HepG2 (cell line): ENCODE results near the gene RUVBL2. TPM values are rescaled to one million over a fixed set of nuclear protein-coding genes. Genes with fewer than 3 reads are reported as not detected.

Source experiments
- BRD4 ChIP-seq: sonication (generic); formaldehyde crosslinking; IDR thresholded peaks from 2 replicates; pipeline ENCODE4 v1.4.0; 2020; ENCODE audit warnings: missing genetic modification reagents
- HNRNPLL ChIP-seq: fragments of 200-400 bp; formaldehyde crosslinking; IDR thresholded peaks from 2 replicates; pipeline ENCODE4 v1.6.1; 2017; ENCODE audit warnings: mild to moderate bottlenecking, low read depth, low read length; ENCODE audit not compliant: poor library complexity, severe bottlenecking
- ISL2 ChIP-seq: sonication (generic); formaldehyde crosslinking; IDR thresholded peaks from 2 replicates; pipeline ENCODE4 v1.5.0; 2020; ENCODE audit warnings: missing genetic modification reagents
- POLR2AphosphoS2 ChIP-seq: IDR thresholded peaks from 2 replicates; pipeline ENCODE4 v1.6.1; 2011; ENCODE audit warnings: low read depth, low read length, improper control_type of control experiment
- RBM39 ChIP-seq: fragments of 200-400 bp; formaldehyde crosslinking; IDR thresholded peaks from one replicate; pipeline ENCODE4 v1.6.1; 2018; ENCODE audit warnings: antibody characterized with exemption, mild to moderate bottlenecking, low read depth, low read length; ENCODE audit not compliant: poor library complexity, severe bottlenecking
- RORA ChIP-seq: sonication (generic); formaldehyde crosslinking; IDR thresholded peaks from 2 replicates; pipeline ENCODE4 v1.5.0; 2020; ENCODE audit warnings: mild to moderate bottlenecking, missing genetic modification reagents, moderate library complexity
- SALL1 ChIP-seq: sonication (generic); formaldehyde crosslinking; IDR thresholded peaks from 2 replicates; pipeline ENCODE4 v1.8.0; 2022; ENCODE audit warnings: mild to moderate bottlenecking, missing genetic modification reagents
- TBL1XR1 ChIP-seq: fragments of 150-350 bp; IDR thresholded peaks from 2 replicates; pipeline ENCODE4 v1.6.1; 2014; ENCODE audit warnings: borderline replicate concordance, low read length; ENCODE audit not compliant: partially characterized antibody
- TCF12 ChIP-seq, 2 experiments: fragments of 450-650 bp in 1 of 2; sonication (generic) in 1 of 2; formaldehyde crosslinking in 1 of 2; IDR thresholded peaks; 2 replicates each; pipeline versions ENCODE4 v1.6.1 to v1.8.0; 2017 to 2022; ENCODE audit warnings: antibody characterized with exemption in 1 of 2, mild to moderate bottlenecking in 1 of 2, missing genetic modification reagents in 1 of 2, moderate library complexity in 1 of 2
- U2AF2 ChIP-seq: fragments of 200-400 bp; formaldehyde crosslinking; IDR thresholded peaks from 2 replicates; pipeline ENCODE4 v1.6.1; 2017; ENCODE audit warnings: low read depth, mild to moderate bottlenecking, low read length
- YEATS2 ChIP-seq: sonication (generic); formaldehyde crosslinking; IDR thresholded peaks from 2 replicates; pipeline ENCODE4 v1.4.0; 2020; ENCODE audit warnings: missing genetic modification reagents, borderline replicate concordance
- ZNF34 ChIP-seq: sonication (generic); formaldehyde crosslinking; IDR thresholded peaks from 2 replicates; pipeline ENCODE4 v1.4.0; 2020; ENCODE audit warnings: mild to moderate bottlenecking, missing genetic modification reagents, borderline replicate concordance
- ZNF569 ChIP-seq: sonication (generic); formaldehyde crosslinking; IDR thresholded peaks from 2 replicates; pipeline ENCODE4 v1.5.0; 2020; ENCODE audit warnings: mild to moderate bottlenecking, missing genetic modification reagents, moderate library complexity, borderline replicate concordance
- ZNF7 ChIP-seq: IDR thresholded peaks from 2 replicates; pipeline ENCODE4 v1.6.1; 2016; ENCODE audit warnings: missing biosample characterization, missing genetic modification reagents
- polyA plus RNA-seq, 8 experiments: library from polyadenylated mRNA; depleted of rRNA in 3 of 8; stranded (reverse) in 7 of 8; unstranded in 1 of 8; fragments of >200 nt; fragmentation: Illumina TruSeq in 4 of 8; extraction: Trizol in 4 of 8; gene quantifications; 2 replicates each; pipeline versions ENCODE4 v1.2.1 to v1.2.3, GENCODE V29; 2011 to 2016; ENCODE audit warnings: low read depth in 4 of 8, missing spikeins in 1 of 8, mixed read lengths in 1 of 8; ENCODE audit not compliant: insufficient read depth in 1 of 8
- total RNA-seq, 5 experiments: library from RNA; depleted of rRNA; stranded (reverse); fragments of >200 nt; fragmentation: Illumina TruSeq; extraction: Trizol; gene quantifications; 2 replicates each; pipeline ENCODE4 v1.2.3, GENCODE V29; 2016; ENCODE audit warnings: low read depth in 1 of 5
- TF ChIP-seq, protein P1 (sequence below): sonication (generic); formaldehyde crosslinking; conservative IDR thresholded peaks from 2 replicates; pipeline ENCODE4 v1.8.1; 2023; ENCODE audit warnings: missing genetic modification reagents
- TF ChIP-seq, protein P2 (sequence below): sonication (generic); formaldehyde crosslinking; IDR thresholded peaks from 2 replicates; pipeline ENCODE4 v1.4.0; 2020; ENCODE audit warnings: missing genetic modification reagents
- TF ChIP-seq, protein P3 (sequence below): IDR thresholded peaks from 2 replicates; pipeline ENCODE4 v1.6.1; 2016; ENCODE audit warnings: mild to moderate bottlenecking
- TF ChIP-seq, protein P4 (sequence below): sonication (generic); formaldehyde crosslinking; IDR thresholded peaks from 2 replicates; pipeline ENCODE4 v1.9.0; 2021; ENCODE audit warnings: missing genetic modification reagents, mild to moderate bottlenecking, borderline replicate concordance
- TF ChIP-seq, protein P5 (sequence below): sonication (generic); formaldehyde crosslinking; IDR thresholded peaks from 2 replicates; pipeline ENCODE4 v1.4.0; 2020; ENCODE audit warnings: mild to moderate bottlenecking, low read depth, missing genetic modification reagents
- TF ChIP-seq, protein P6 (sequence below): sonication (generic); formaldehyde crosslinking; IDR thresholded peaks from 2 replicates; pipeline ENCODE4 v1.5.1; 2020; ENCODE audit warnings: missing genetic modification reagents, mild to moderate bottlenecking, borderline replicate concordance

The RUVBL2 gene
- total and polyA plus RNA-seq, 2 of the 13 experiments (the other 11 are each of a cell fraction or from before 2014, with no cell fraction given): 120 to 122 TPM

DNA sequence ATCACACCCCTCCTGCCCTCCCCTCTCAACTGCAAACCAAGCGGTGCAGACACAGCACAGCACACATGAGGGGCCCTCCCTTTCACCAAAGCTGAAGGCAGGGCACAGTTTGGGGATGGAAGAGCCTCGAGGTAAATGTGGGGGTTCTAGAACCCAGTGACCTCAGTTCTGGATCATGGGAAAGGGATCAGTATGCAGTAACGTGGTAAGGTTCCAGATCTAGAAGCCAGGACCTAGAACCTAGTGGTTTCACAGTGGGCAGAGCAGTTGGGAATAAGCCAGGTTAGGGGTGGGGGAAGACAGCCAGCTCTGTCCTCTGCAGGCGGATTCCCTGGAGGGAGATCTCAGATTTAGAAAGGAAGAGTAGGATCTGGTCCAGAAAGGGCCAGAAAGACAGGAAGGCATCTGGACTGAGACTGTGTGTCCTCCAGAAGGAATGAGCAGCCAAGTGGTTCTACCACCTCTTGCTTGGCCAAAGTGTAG is 25.5 kb upstream of the RUVBL2 start (continued):
- TF ChIP-seq, protein P1, sequence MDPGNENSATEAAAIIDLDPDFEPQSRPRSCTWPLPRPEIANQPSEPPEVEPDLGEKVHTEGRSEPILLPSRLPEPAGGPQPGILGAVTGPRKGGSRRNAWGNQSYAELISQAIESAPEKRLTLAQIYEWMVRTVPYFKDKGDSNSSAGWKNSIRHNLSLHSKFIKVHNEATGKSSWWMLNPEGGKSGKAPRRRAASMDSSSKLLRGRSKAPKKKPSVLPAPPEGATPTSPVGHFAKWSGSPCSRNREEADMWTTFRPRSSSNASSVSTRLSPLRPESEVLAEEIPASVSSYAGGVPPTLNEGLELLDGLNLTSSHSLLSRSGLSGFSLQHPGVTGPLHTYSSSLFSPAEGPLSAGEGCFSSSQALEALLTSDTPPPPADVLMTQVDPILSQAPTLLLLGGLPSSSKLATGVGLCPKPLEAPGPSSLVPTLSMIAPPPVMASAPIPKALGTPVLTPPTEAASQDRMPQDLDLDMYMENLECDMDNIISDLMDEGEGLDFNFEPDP (CRISPR knock-in tag): 0 out of 2 replicates have a peak, but pooled peaks have one; percentile 39
- TF ChIP-seq, protein P2, sequence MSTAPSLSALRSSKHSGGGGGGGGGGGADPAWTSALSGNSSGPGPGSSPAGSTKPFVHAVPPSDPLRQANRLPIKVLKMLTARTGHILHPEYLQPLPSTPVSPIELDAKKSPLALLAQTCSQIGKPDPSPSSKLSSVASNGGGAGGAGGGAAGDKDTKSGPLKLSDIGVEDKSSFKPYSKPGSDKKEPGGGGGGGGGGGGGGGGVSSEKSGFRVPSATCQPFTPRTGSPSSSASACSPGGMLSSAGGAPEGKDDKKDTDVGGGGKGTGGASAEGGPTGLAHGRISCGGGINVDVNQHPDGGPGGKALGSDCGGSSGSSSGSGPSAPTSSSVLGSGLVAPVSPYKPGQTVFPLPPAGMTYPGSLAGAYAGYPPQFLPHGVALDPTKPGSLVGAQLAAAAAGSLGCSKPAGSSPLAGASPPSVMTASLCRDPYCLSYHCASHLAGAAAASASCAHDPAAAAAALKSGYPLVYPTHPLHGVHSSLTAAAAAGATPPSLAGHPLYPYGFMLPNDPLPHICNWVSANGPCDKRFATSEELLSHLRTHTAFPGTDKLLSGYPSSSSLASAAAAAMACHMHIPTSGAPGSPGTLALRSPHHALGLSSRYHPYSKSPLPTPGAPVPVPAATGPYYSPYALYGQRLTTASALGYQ (CRISPR knock-in tag): no peak
- peak; percentile 10; the same call in 1 of the 2 replicates for TF ChIP-seq YEATS2
- TF ChIP-seq, protein P3, sequence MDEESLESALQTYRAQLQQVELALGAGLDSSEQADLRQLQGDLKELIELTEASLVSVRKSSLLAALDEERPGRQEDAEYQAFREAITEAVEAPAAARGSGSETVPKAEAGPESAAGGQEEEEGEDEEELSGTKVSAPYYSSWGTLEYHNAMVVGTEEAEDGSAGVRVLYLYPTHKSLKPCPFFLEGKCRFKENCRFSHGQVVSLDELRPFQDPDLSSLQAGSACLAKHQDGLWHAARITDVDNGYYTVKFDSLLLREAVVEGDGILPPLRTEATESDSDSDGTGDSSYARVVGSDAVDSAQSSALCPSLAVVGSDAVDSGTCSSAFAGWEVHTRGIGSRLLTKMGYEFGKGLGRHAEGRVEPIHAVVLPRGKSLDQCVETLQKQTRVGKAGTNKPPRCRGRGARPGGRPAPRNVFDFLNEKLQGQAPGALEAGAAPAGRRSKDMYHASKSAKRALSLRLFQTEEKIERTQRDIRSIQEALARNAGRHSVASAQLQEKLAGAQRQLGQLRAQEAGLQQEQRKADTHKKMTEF: no peak
- TF ChIP-seq, protein P4, sequence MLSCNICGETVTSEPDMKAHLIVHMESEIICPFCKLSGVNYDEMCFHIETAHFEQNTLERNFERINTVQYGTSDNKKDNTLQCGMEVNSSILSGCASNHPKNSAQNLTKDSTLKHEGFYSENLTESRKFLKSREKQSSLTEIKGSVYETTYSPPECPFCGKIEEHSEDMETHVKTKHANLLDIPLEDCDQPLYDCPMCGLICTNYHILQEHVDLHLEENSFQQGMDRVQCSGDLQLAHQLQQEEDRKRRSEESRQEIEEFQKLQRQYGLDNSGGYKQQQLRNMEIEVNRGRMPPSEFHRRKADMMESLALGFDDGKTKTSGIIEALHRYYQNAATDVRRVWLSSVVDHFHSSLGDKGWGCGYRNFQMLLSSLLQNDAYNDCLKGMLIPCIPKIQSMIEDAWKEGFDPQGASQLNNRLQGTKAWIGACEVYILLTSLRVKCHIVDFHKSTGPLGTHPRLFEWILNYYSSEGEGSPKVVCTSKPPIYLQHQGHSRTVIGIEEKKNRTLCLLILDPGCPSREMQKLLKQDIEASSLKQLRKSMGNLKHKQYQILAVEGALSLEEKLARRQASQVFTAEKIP (CRISPR knock-in tag): no peak
- TF ChIP-seq HNRNPLL: no peak
- TF ChIP-seq ZNF7 (CRISPR knock-in tag): no peak
- TF ChIP-seq, protein P5, sequence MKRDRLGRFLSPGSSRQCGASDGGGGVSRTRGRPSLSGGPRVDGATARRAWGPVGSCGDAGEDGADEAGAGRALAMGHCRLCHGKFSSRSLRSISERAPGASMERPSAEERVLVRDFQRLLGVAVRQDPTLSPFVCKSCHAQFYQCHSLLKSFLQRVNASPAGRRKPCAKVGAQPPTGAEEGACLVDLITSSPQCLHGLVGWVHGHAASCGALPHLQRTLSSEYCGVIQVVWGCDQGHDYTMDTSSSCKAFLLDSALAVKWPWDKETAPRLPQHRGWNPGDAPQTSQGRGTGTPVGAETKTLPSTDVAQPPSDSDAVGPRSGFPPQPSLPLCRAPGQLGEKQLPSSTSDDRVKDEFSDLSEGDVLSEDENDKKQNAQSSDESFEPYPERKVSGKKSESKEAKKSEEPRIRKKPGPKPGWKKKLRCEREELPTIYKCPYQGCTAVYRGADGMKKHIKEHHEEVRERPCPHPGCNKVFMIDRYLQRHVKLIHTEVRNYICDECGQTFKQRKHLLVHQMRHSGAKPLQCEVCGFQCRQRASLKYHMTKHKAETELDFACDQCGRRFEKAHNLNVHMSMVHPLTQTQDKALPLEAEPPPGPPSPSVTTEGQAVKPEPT (CRISPR knock-in tag): no peak
- no peak for TF ChIP-seq BRD4 (CRISPR knock-in tag)
- no peak for TF ChIP-seq TBL1XR1
- peak; percentile 93; the same call in 1 of the 2 replicates for TF ChIP-seq POLR2AphosphoS2
- TF ChIP-seq ZNF569 (CRISPR knock-in tag): no peak
- TF ChIP-seq RBM39: peak; percentile 60
- no peak for TF ChIP-seq SALL1 (CRISPR knock-in tag)
- no peak for TF ChIP-seq ZNF34
- TF ChIP-seq, protein P6, sequence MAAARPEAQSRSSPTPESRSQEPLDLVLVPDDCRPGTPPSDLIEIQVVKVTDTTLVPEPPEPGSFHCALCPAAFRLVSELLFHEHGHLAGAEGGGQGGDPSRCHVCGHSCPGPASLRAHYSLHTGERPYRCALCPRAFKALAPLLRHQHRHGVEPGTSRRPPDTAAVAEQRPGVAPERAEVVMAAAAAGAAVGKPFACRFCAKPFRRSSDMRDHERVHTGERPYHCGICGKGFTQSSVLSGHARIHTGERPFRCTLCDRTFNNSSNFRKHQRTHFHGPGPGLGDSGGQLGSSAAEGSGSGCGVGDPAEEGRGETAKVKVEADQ (CRISPR knock-in tag): no peak
- no peak for TF ChIP-seq TCF12 (IDR thresholded peaks at IDR 0.05)
- no peak for TF ChIP-seq TCF12 (CRISPR knock-in tag; IDR thresholded peaks at IDR 0.05)
- no peak for TF ChIP-seq U2AF2
- TF ChIP-seq ISL2 (CRISPR knock-in tag): no peak
- TF ChIP-seq RORA (CRISPR knock-in tag): no peak
